Pancreas (tissue), 10 donors: ENCODE results near the gene CCDC121. TPM values are rescaled to one million over a fixed set of nuclear protein-coding genes. Genes with fewer than 3 reads are reported as not detected.
"Not testable (repeated sequence)": the region's sequence is repeated elsewhere in the genome, so short reads cannot be mapped to it uniquely, and the experiment has no call there.

ENCODE experiments used
- ATAC-seq, 4 donors: fragments of 200-7000 bp; cut with Tn5 transposase; one replicate each; pipeline versions ENCODE4 v1.8.0 to v1.9.1; 2020; ENCODE audit warnings: mild to moderate bottlenecking in 4 of 4, moderate library complexity in 4 of 4
- DNase-seq, 6 donors: peaks; one replicate each; pipeline ENCODE4 v3.0.0-alpha.2; 2020
- FAIRE-seq: peaks from 2 replicates; lab custom pipeline; 2012; peaks lifted over from hg19 to GRCh38; lab: Jason Lieb, UNC
- H3K27ac ChIP-seq, 4 donors: fragments of 200-600 bp; sonication (generic); 1 replicate in 3 of 4; 2 replicates in 1 of 4; pipeline versions ENCODE4 v1.5.0 to v1.8.0; 2020
- H3K27me3 ChIP-seq, 4 donors: fragments of 200-600 bp; one replicate each; pipeline ENCODE4 v1.8.0; 2021
- H3K36me3 ChIP-seq, 3 donors: fragments of 200-600 bp; sonication (generic) in 1 of 3; one replicate each; pipeline versions ENCODE4 v1.5.0 to v1.8.0; 2020 to 2021
- H3K4me1 ChIP-seq, 3 donors: fragments of 200-600 bp; one replicate each; pipeline ENCODE4 v1.8.0; 2021
- H3K4me3 ChIP-seq, 4 donors: fragments of 200-600 bp; sonication (generic) in 2 of 4; one replicate each; pipeline versions ENCODE4 v1.5.0 to v1.8.0; 2020 to 2021
- H3K9me3 ChIP-seq, 4 donors: fragments of 200-600 bp; one replicate each; pipeline ENCODE4 v1.8.0; 2021
- CTCF ChIP-seq, 4 donors: fragments of 200-600 bp; sonication (generic) in 3 of 4; IDR thresholded peaks; one replicate each; pipeline versions ENCODE4 v1.5.0 to v1.8.0; 2021; ENCODE audit warnings: antibody characterized with exemption in 4 of 4
- WGBS, 2 donors: extraction: QIAGEN DNeasy Blood & Tissue Kit; methylation state at CpG; one replicate each; pipeline ENCODE4 v1.1.7; 2013; 5-methylcytosine and 5-hydroxymethylcytosine counted together
- intact Hi-C, 3 donors: fragments of 100-400 bp; cut with DNase I; formaldehyde crosslinking; loops; one replicate each; pipeline versions ENCODE4 v1.11.1 to v1.14.2; 2022
- polyA plus RNA-seq, 2 donors: library from polyadenylated mRNA; stranded (reverse); fragments of 200-250 nt; gene quantifications; one replicate each; pipeline ENCODE4 v1.2.3, GENCODE V29; 2013
- total RNA-seq, 6 donors: library from RNA; stranded (reverse); fragmentation: NEBNext Ultra II Directional in 4 of 6; extraction: Animal tissue kit (Norgen Biotek cat#: 25700) in 4 of 6; gene quantifications; one replicate each; pipeline versions ENCODE4 v1.2.1 to v1.2.4, GENCODE V29; 2021 to 2023
- donor health status: healthy with polysubstance abuse.
- donor health status: DM: no; HTN: no; CAD: no; lungs with moderate emphysema.
- donor health status: DM: no; HTN: no; CAD: no.
- donor health status: control.
- donor health status: control.
- donor health status: Bipolar disorder and iron deficiency.
- donor health status: DM: yes; HTN: yes; CAD: no.
- donor health status: DM: no; HTN: no; CAD: no.
- donor health status: DM: no; HTN: no; CAD: no.
- donor health status: DM: yes; HTN: yes; CAD: no.

The CCDC121 gene
- total and polyA plus RNA-seq, 8 donors = 1.1 to 3.1 (median 1.8) TPM

GRCh38 chr2:27615316-27615715, 13.5 kb downstream of the CCDC121 start:
- WGBS, 2 donors = 96 to 98% methylated on average over 3 of the region's 3 CpGs
- Histone ChIP-seq H3K27me3 (no peaks in the 10 kb centered on the region), H3K36me3 (peaks cover 0 to 36% (median 13%) of the 10 kb centered on the region in 3 donors), H3K9me3 (no peaks in the 10 kb centered on the region), H3K4me1 (no peaks in the 10 kb centered on the region), H3K4me3 (no peak overlapping the region), H3K27ac (no peak overlapping the region)
- intact Hi-C loops = no loop called here
- FAIRE-seq = no peak
- ATAC-seq = no peak
- DNase-seq = no peak
- TF ChIP-seq CTCF (IDR thresholded peaks at IDR 0.05) = no peak

GRCh38 chr2:27613985-27614384, 14.8 kb downstream of the CCDC121 start:
- Histone ChIP-seq H3K36me3 (peaks cover 0 to 35% (median 13%) of the 10 kb centered on the region in 3 donors), H3K4me1 (no peaks in the 10 kb centered on the region), H3K4me3 (no peak overlapping the region), H3K27me3 (no peaks in the 10 kb centered on the region), H3K27ac (no peak overlapping the region), H3K9me3 (no peaks in the 10 kb centered on the region)
- no peak for ATAC-seq
- 95 to 98% methylated on average over 2 of the region's 2 CpGs for WGBS, 2 donors
- no peak for TF ChIP-seq CTCF (IDR thresholded peaks at IDR 0.05)
- FAIRE-seq = no peak
- no peak for DNase-seq
- intact Hi-C loops = no loop called here

GRCh38 chr2:27606611-27607010, 22.2 kb downstream of the CCDC121 start:
- intact Hi-C loops = no loop called here
- FAIRE-seq (no peak), DNase-seq (no peak), ATAC-seq (no peak)
- no peak overlapping the region for H3K27ac ChIP-seq
- H3K27me3 ChIP-seq = no peaks in the 10 kb centered on the region
- WGBS, 2 donors = 80 to 84% methylated on average over 2 of the region's 2 CpGs
- TF ChIP-seq CTCF (IDR thresholded peaks at IDR 0.05) = no peak
- no peaks in the 10 kb centered on the region for H3K4me1 ChIP-seq
- peaks cover 0 to 29% (median 13%) of the 10 kb centered on the region in 3 donors for H3K36me3 ChIP-seq
- H3K9me3 ChIP-seq = no peaks in the 10 kb centered on the region
- H3K4me3 ChIP-seq = no peak overlapping the region

GRCh38 chr2:27596627-27597026, 32.2 kb downstream of the CCDC121 start:
- H3K27ac ChIP-seq = no peak overlapping the region
- no peaks in the 10 kb centered on the region for H3K9me3 ChIP-seq
- DNase-seq (no peak), FAIRE-seq (no peak), ATAC-seq (no peak)
- 89 to 97% methylated on average over 1 of the region's 1 CpG for WGBS, 2 donors
- H3K27me3 ChIP-seq = no peaks in the 10 kb centered on the region
- intact Hi-C loops = no loop called here
- no peak overlapping the region for H3K4me3 ChIP-seq
- TF ChIP-seq CTCF (IDR thresholded peaks at IDR 0.05) = no peak
- peaks cover 0 to 13% (median under 1%) of the 10 kb centered on the region in 3 donors for H3K36me3 ChIP-seq
- peaks cover 0 to 3% (median 0%) of the 10 kb centered on the region in 3 donors for H3K4me1 ChIP-seq

- intact Hi-C loops, ATAC-seq, H3K4me3 ChIP-seq, DNase-seq, H3K36me3 ChIP-seq, FAIRE-seq, H3K9me3 ChIP-seq, H3K27me3 ChIP-seq, H3K27ac ChIP-seq, H3K4me1 ChIP-seq: not testable (repeated sequence)
- WGBS, 2 donors = 98 to 99% methylated on average over 9 of the region's 9 CpGs
Observed at GRCh38 chr2:27595412-27595811, 33.4 kb downstream of the CCDC121 start.

- intact Hi-C loops, FAIRE-seq, ATAC-seq, H3K4me1 ChIP-seq, H3K27me3 ChIP-seq, H3K9me3 ChIP-seq, H3K27ac ChIP-seq, H3K4me3 ChIP-seq, H3K36me3 ChIP-seq: not testable (repeated sequence)
- peak in 1 of 6 donors; percentile 63 for DNase-seq
- WGBS, 2 donors = 97 to 98% methylated on average over 42 to 45 of the region's 45 CpGs
Observed at GRCh38 chr2:27594020-27594703, 34.6 kb downstream of the CCDC121 start.
